Measurements from ENCODE around the gene VIPAS39.
"Not testable (repeated sequence)": the region's sequence is repeated elsewhere in the genome, so short reads cannot be mapped to it uniquely, and the experiment has no call there.

The VIPAS39 gene

GRCh38 chr14:77470224-77470870 is 12.9 kb upstream of the VIPAS39 start:
- no peak for DNase-seq (ENCODE audit: low read depth)

- no peak for DNase-seq (ENCODE audit: low read depth)
Measured at GRCh38 chr14:77469539-77469938, 12.1 kb upstream of the VIPAS39 start.

GRCh38 chr14:77469067-77469505 is 11.7 kb upstream of the VIPAS39 start:
- no peak for DNase-seq (ENCODE audit: low read depth)

GRCh38 chr14:77467801-77468200 is 10.4 kb upstream of the VIPAS39 start:
- no peak for DNase-seq (ENCODE audit: low read depth)

GRCh38 chr14:77459072-77459723 is 1.8 kb upstream of the VIPAS39 start:
- DNase-seq (ENCODE audit: low read depth), result peak; percentile 17

- no peak for DNase-seq (ENCODE audit: low read depth)
Measured at GRCh38 chr14:77458249-77458950, 999 bp upstream of the VIPAS39 start.

GRCh38 chr14:77457115-77457521 is 283 bp downstream of the VIPAS39 start:
- DNase-seq (ENCODE audit: low read depth), result no peak

- DNase-seq (ENCODE audit: low read depth), result no peak
Measured at GRCh38 chr14:77455966-77456640, 1.3 kb downstream of the VIPAS39 start.

GRCh38 chr14:77442196-77442595 is 15.2 kb downstream of the VIPAS39 start:
- no peak for DNase-seq (ENCODE audit: low read depth)

- DNase-seq (ENCODE audit: low read depth), result no peak
Measured at GRCh38 chr14:77439861-77440260, 17.5 kb downstream of the VIPAS39 start.

GRCh38 chr14:77438596-77438995 is 18.8 kb downstream of the VIPAS39 start:
- no peak for DNase-seq (ENCODE audit: low read depth)

GRCh38 chr14:77436042-77436441 is 21.4 kb downstream of the VIPAS39 start:
- no peak for DNase-seq (ENCODE audit: low read depth)

- DNase-seq (ENCODE audit: low read depth), result no peak
Measured at GRCh38 chr14:77426396-77426795, 31.0 kb downstream of the VIPAS39 start.

GRCh38 chr14:77424862-77425261 is 32.5 kb downstream of the VIPAS39 start:
- DNase-seq (ENCODE audit: low read depth), result no peak

- DNase-seq (ENCODE audit: low read depth), result no peak
Measured at GRCh38 chr14:77423423-77423822, 34.0 kb downstream of the VIPAS39 start, which contains the start of gene NOXRED1. TSS of gene NOXRED1 (minus strand) at chr14:77423523. CDS start at chr14:77422889, 634 bp downstream.

- DNase-seq (ENCODE audit: low read depth), result no peak
Measured at GRCh38 chr14:77421201-77421600, 36.2 kb downstream of the VIPAS39 start.

GRCh38 chr14:77416836-77417235 is 40.6 kb downstream of the VIPAS39 start:
- DNase-seq (ENCODE audit: low read depth), result no peak

- DNase-seq (ENCODE audit: low read depth), result not testable (repeated sequence)
Measured at GRCh38 chr14:77416098-77416497, 41.3 kb downstream of the VIPAS39 start.

- not testable (repeated sequence) for DNase-seq (ENCODE audit: low read depth)
Measured at GRCh38 chr14:77415403-77416030, 41.9 kb downstream of the VIPAS39 start.

- no peak for DNase-seq (ENCODE audit: low read depth)
Measured at GRCh38 chr14:77409131-77409533, 48.3 kb downstream of the VIPAS39 start.

- no peak for DNase-seq (ENCODE audit: low read depth)
Measured at GRCh38 chr14:77407158-77407557, 50.2 kb downstream of the VIPAS39 start.

- no peak for DNase-seq (ENCODE audit: low read depth)
Measured at GRCh38 chr14:77406718-77407117, 50.7 kb downstream of the VIPAS39 start.
